HEK293T (cell line): Measurements from ENCODE around the gene FBXL13.

ENCODE experiments used
- CTCF ChIA-PET: fragments of 350-600 bp; formaldehyde crosslinking; extraction: SDS; loops from one replicate; lab custom pipeline; 2021; ENCODE audit warnings: antibody characterized with exemption, inconsistent platforms; lab: Yijun Ruan, JAX
- POLR2A ChIA-PET: fragments of 350-600 bp; formaldehyde crosslinking; extraction: SDS; loops from one replicate; lab custom pipeline; 2020; ENCODE audit warnings: antibody characterized with exemption, inconsistent platforms; lab: Yijun Ruan, JAX
- DNase-seq: peaks from one replicate; pipeline ENCODE4 v3.0.0; 2012; ENCODE audit warnings: mixed read lengths; ENCODE audit errors: extremely low spot score
- ARNT ChIP-seq: fragments of 450-650 bp; IDR thresholded peaks from 2 replicates; pipeline ENCODE4 v1.6.1; 2017; ENCODE audit warnings: mild to moderate bottlenecking
- BHLHE40 ChIP-seq: fragments of 450-650 bp; IDR thresholded peaks from 2 replicates; pipeline ENCODE4 v1.6.1; 2016; ENCODE audit warnings: mild to moderate bottlenecking, moderate library complexity, borderline replicate concordance
- CTBP1 ChIP-seq: fragments of 450-650 bp; IDR thresholded peaks from 2 replicates; pipeline ENCODE4 v1.6.1; 2016; ENCODE audit warnings: borderline replicate concordance
- ELF4 ChIP-seq: fragments of 450-650 bp; IDR thresholded peaks from 2 replicates; pipeline ENCODE4 v1.6.1; 2017; ENCODE audit warnings: antibody characterized with exemption
- FOXA1 ChIP-seq: fragments of 450-650 bp; IDR thresholded peaks from 2 replicates; pipeline ENCODE4 v1.6.1; 2016; ENCODE audit warnings: mild to moderate bottlenecking
- FOXK2 ChIP-seq: fragments of 450-650 bp; IDR thresholded peaks from 2 replicates; pipeline ENCODE4 v1.6.1; 2016; ENCODE audit warnings: mild to moderate bottlenecking
- FOXM1 ChIP-seq: fragments of 450-650 bp; IDR thresholded peaks from 2 replicates; pipeline ENCODE4 v1.6.1; 2017; ENCODE audit warnings: mild to moderate bottlenecking, borderline replicate concordance
- HDGF ChIP-seq: fragments of 450-650 bp; IDR thresholded peaks from 2 replicates; pipeline ENCODE4 v1.6.1; 2017; ENCODE audit warnings: antibody characterized with exemption, borderline replicate concordance
- L3MBTL2 ChIP-seq: fragments of 450-650 bp; conservative IDR thresholded peaks from 2 replicates; pipeline ENCODE4 v1.6.1; 2016; ENCODE audit warnings: mild to moderate bottlenecking
- LEF1 ChIP-seq: fragments of 450-650 bp; IDR thresholded peaks from 2 replicates; pipeline ENCODE4 v1.6.1; 2017; ENCODE audit warnings: mild to moderate bottlenecking, borderline replicate concordance
- NFRKB ChIP-seq: fragments of 450-650 bp; IDR thresholded peaks from 2 replicates; pipeline ENCODE4 v1.6.1; 2016; ENCODE audit warnings: mild to moderate bottlenecking, moderate library complexity
- SP1 ChIP-seq: fragments of 450-650 bp; IDR thresholded peaks from 2 replicates; pipeline ENCODE4 v1.6.1; 2017
- SUZ12 ChIP-seq: fragments of 450-650 bp; IDR thresholded peaks from 2 replicates; pipeline ENCODE4 v1.6.1; 2016; ENCODE audit warnings: mild to moderate bottlenecking
- TARDBP ChIP-seq: fragments of 450-650 bp; IDR thresholded peaks from 2 replicates; pipeline ENCODE4 v1.6.1; 2016
- ZNF384 ChIP-seq: fragments of 450-650 bp; IDR thresholded peaks from 2 replicates; pipeline ENCODE4 v1.6.1; 2016
- TF ChIP-seq, protein P1 (sequence below): fragments of 450-650 bp; IDR thresholded peaks from 2 replicates; pipeline ENCODE4 v1.6.1; 2016

FBXL13 gene

DNA sequence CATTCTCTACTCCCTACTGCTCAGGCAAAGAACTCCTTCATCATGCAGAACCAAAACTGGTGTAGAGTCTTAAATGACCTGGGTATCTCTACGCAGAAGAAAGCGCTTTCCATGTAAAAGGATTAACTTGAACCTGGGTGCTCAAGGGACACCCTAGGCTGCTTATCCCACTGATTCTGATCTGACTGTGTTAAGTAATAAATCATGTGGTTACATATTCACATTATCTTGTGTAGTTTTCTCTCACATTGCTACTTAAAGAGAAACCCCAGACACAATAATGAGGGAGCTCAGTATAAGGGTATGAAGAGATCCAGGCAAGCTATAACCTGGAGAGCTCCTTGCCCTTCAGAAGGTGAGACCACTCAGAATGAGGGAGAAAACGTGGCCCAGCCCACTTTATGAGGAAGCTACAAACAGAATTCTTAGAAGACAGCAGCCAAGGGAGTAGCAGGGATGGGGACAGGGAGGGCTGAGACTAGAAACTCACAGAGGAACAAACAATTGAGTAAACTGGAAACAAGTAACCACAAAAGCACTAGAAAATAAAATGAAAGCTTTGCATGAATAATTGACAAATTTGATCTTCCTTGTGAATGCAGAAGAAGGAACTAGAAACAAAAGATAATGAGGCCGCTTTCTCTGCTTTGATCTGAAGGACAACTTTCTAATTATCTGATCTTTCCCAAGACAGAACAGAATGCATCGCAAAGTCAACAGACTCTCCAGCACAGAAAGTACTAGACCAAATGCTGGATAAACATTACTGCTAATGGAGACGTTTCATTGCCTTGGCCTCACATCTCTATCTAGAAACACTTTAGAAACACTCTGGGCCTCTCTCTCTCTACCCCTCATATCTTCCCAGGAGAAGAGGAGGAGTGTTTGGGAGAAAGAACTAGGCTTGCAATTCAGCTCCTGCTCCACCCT, 85.7 kb downstream of the FBXL13 start:
- DNase-seq, result no peak
- CTCF ChIA-PET, result interaction anchor here (0.7 kb wide), 1 partner anchor 53 kb away, joined by 3 read pairs; no protein-coding TSS in a partner anchor
- POLR2A ChIA-PET, result no interaction called here
- no peak for TF ChIP-seq HDGF

DNA sequence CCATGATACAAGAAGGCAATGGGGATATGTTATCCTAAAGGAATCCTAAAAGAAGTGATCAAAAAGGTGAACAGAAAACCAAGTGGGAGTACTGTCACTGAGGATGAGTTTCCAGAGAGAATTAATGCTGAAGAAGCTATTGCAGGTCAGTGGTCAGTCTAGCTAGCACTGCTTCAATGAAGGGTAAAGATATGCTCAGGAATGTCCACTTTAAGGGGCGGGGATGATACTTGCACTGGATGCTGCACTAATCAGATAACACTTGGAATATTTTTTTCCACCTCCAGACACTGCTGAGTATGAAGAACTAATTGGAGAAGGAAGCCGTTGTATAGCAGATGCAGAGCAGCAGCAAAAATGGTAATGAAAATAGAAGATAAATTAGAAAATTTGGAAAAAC, 86.5 kb downstream of the FBXL13 start:
- ChIA-PET POLR2A (no interaction called here), CTCF (no interaction called here)
- TF ChIP-seq TARDBP (no peak), SUZ12 (no peak), FOXM1 (no peak), FOXA1 (no peak), NFRKB (no peak), LEF1 (no peak), ARNT (no peak), HDGF (no peak), L3MBTL2 (no peak), CTBP1 (no peak), ZNF384 (no peak), BHLHE40 (no peak), SP1 (no peak), FOXK2 (no peak)
- TF ChIP-seq, protein P1, sequence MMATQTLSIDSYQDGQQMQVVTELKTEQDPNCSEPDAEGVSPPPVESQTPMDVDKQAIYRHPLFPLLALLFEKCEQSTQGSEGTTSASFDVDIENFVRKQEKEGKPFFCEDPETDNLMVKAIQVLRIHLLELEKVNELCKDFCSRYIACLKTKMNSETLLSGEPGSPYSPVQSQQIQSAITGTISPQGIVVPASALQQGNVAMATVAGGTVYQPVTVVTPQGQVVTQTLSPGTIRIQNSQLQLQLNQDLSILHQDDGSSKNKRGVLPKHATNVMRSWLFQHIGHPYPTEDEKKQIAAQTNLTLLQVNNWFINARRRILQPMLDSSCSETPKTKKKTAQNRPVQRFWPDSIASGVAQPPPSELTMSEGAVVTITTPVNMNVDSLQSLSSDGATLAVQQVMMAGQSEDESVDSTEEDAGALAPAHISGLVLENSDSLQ, result no peak
- no peak for DNase-seq

DNA sequence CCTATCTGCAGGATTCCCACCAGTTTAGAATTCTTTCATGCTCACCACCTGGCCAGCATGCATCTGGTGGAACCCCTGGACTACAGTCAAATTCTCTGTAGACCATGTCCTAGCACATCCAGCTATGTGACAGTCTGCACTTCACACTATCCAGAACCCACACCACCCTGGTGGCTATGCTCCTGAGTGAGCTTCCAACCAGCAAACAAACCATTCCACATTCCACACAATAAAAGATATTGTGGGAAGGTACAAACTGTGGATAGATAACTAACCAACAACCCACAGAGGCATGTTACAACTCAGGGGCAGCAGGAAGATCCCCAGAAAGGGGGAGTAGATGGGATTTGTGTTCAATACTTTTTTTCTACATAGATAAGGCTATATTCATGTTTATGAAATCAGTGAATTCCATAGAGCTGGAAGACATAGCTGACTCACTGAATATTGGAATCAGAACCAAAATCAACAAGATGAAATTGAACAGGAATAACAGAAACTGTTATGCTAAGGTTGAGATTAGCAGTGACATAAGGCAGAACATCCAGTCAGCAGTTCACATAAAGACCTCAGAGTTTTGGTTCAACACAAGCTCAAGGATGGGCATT, 89.3 kb downstream of the FBXL13 start:
- TF ChIP-seq, protein P1, result no peak
- TF ChIP-seq HDGF (no peak), ARNT (no peak), ZNF384 (no peak), L3MBTL2 (no peak), SUZ12 (no peak), TARDBP (no peak), FOXM1 (no peak), BHLHE40 (no peak), FOXA1 (no peak), ELF4 (no peak), LEF1 (no peak), SP1 (no peak), FOXK2 (no peak), CTBP1 (no peak), NFRKB (no peak)
- DNase-seq, result no peak
- ChIA-PET CTCF (no interaction called here), POLR2A (no interaction called here)

DNA sequence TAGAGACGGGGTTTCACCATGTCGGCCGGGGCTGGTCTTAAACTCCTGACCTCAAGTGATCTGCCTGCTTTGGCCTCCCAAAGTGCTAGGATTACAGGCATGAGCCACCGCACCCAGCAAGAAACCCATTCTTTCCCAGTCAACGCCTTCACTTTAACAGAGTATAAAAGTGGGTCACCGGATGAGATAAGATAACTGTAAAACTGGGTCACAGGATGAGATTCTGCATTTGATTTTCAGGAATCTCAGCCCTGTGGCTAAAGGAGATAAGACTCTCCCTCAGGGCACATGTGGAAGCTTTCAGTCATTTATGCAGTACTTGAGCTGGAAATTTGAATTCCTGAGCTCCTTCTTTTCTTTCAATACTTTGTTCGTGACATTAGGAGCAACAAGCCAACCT, 91.0 kb downstream of the FBXL13 start:
- TF ChIP-seq SP1, result no peak
- no peak for TF ChIP-seq ELF4
- TF ChIP-seq FOXA1, result no peak
- TF ChIP-seq LEF1, result no peak
- TF ChIP-seq SUZ12, result no peak
- TF ChIP-seq L3MBTL2, result no peak
- TF ChIP-seq CTBP1, result no peak
- no peak for TF ChIP-seq ZNF384
- ChIA-PET CTCF (no interaction called here), POLR2A (no interaction called here)
- no peak for DNase-seq

DNA sequence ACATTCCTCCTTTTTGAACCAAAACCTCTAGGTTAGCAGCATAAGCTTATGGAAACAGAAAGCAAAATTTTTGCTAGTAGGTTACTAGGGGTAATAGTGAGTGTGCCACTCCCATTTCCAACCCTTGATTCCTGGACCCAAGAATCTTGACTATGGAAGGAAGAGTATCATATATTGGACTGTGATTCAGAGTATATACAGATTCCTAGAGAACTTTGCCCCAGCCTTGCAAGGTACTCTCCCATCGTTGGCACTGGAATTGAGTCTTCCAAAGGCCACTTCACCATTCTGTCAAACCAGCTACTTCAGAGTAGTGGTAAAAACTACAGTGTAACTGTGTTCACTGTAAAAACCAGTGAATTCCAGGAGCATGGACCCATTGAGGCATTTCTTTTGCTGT, 92.4 kb downstream of the FBXL13 start:
- POLR2A ChIA-PET, result no interaction called here
- CTCF ChIA-PET, result no interaction called here
- DNase-seq, result no peak
- TF ChIP-seq FOXA1 (no peak), FOXK2 (no peak), SUZ12 (no peak), BHLHE40 (no peak), L3MBTL2 (no peak), HDGF (no peak), CTBP1 (no peak), ZNF384 (no peak), TARDBP (no peak), NFRKB (no peak), SP1 (no peak), ELF4 (no peak), ARNT (no peak), FOXM1 (no peak)
- TF ChIP-seq, protein P1, result no peak

DNA sequence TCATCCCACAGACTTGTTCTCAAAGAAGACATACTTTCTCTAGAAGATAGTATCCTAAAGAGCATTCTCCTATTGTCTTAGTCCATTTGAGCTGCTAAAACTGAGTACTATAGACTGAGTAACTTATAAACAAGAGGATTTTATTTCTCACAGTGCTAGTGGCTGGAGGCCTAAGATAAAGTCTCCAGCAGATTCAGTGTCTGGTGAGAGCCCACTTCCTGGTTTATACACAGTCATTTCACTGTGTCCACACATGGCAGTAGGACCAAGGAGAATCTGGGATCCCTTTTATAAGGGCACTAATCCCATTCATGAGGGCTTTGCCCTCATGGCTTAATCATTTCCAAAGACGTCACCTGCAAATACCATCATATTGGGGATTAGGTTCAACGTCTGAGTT, 93.1 kb downstream of the FBXL13 start:
- DNase-seq, result no peak
- ChIA-PET POLR2A (no interaction called here), CTCF (no interaction called here)
- TF ChIP-seq BHLHE40, result no peak
- no peak for TF ChIP-seq SP1
- TF ChIP-seq L3MBTL2, result no peak
- TF ChIP-seq ELF4, result no peak
- no peak for TF ChIP-seq FOXM1
- TF ChIP-seq SUZ12, result no peak
